Muscle of back (tissue), 11 donors: ENCODE data around the gene EPS15. TPM values are rescaled to one million over a fixed set of nuclear protein-coding genes. Genes with fewer than 3 reads are reported as not detected.
"Not testable (repeated sequence)": the region's sequence is repeated elsewhere in the genome, so short reads cannot be mapped to it uniquely, and the experiment has no call there.

Experiments
- DNase-seq, 3 donors: peaks; one replicate each; pipeline versions ENCODE4 v3.0.0 to v3.0.0-alpha.2; 2013
- polyA plus RNA-seq, 10 donors: library from polyadenylated mRNA; unstranded; fragments of 120-200 nt; gene quantifications; one replicate each; pipeline ENCODE4 v1.2.1, GENCODE V29; 2013; ENCODE audit not compliant: insufficient read length in 10 of 10

EPS15 gene
- polyA plus RNA-seq, 10 donors: 29.0 to 41.7 (median 34.6) TPM

DNA sequence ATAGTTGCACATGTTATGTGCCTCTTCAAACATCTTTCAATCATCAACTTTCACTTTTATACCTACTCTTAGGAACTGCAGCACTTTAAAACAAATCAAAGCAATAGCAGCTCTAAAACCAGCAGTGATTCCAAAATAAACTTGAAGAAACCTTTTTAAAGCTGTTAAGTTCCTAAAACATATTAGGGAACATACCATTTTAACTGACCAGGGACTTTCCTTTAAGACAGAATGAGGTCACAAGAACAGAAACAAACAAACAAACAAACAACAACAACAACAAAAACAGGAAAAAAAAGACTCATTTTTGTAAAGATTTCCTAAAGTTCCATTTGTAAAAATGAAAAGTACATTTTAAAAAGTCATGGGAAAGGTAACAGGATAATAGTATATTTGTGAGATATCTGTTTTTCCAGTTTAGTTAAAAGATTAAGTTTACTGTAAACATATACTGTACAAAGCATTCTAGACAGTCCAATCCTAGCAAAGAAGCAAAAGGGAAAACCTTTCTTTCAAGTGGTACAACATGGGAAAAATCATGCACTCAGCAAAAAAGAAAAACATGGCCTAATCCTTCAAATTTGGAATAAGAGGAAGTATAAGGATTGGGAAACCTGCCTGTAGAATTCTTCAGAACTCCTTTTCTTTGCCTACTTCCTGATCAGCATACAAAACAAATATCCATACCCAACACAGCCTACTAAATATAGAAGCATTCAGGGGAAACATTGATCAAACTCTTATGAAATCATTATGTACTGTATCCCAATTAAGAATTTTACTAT is 45.5 kb downstream of the EPS15 start:
- no peak for DNase-seq

DNA sequence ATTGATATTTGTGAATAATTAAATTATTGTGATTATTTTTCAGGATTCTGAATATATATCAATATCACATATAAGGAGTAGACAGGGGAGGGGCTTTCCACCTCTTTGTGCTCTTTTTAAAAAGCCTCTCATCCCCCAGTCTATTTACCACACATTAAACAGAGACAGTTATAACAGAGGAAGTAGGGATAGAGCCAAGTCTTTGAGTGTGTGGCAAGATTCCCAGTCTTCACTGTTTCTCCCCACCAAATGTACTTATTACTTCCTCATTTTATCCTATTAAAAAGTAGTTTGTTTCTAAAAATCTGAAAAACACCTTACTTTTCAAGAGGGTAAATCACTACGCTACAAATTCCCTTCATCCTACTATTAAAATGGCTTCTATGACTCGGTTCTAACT is 46.7 kb downstream of the EPS15 start:
- DNase-seq: peak; percentile 15 to 71 (median 64)

DNA sequence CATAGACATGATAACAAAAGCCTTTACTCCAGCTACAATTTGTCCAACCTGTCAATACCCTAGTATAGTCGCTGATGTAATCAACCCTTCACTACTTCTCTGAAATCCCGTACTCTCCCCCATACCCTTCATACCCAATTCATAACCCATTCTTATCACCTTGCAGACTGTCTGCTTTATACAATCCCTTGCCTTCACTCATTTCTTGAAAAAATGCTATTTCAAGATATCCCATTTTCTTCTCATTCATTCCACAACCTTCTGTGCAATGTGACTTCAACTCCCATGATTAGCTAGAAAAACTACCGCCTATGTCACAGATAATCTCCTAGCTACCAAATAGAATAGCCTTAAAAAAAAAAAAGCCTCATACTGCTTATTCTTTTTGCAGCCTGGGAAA is 49.5 kb downstream of the EPS15 start:
- no peak for DNase-seq

DNA sequence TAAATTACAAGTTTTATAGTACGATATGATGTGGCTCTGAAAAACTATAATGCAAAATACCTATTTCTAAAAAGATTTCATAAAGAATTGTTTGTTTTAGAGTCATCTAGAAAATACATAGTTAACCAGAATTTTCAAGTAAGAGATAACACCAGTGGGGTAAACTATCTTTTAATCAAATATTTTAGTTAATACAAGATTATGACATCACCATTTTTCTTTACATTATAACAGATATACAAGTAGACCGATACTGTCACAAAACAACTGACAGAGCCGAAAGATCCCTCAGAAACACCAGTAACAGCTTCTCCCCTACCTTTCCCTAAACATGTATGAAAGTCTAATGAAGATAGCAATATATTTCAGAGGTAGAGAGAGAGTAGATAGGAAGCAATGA is 54.2 kb downstream of the EPS15 start:
- DNase-seq: no peak

DNA sequence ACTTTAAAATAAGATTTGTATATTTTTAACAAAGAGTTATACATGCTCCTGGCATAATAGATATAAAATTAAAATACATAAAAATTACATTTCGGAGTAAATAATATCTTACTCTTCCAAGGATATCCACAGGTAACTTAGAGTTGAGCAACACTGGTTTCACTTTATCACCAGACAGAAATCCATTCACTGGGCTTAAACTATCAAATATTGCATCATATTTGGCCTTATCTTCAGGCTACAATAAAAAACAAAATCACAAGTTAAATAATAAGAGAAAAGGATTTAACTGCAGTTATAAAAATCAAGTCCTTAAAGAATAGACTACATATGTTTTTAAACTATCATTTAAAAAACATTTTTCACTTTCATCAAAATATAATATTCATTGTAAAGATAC is 55.5 kb downstream of the EPS15 start:
- no peak for DNase-seq

DNA sequence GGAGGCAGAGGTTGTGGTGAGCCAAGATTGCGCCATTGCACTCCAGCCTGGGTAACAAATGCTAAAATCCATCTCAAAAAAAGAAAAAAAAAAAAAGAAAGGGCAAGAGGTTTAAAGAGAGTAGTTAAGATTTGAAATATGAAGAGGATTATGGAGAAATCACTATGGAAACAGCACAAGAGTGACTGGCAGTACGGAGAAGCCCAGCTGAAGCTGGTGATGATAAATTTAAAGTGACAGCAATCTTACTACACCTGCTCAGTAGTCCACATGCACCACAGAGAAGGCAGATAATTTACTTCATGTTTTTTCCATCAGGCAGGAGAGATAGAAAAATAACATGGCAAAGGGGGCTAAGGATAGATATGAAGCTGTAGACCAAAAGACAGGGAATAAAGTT is 56.8 kb downstream of the EPS15 start:
- DNase-seq: not testable (repeated sequence)

DNA sequence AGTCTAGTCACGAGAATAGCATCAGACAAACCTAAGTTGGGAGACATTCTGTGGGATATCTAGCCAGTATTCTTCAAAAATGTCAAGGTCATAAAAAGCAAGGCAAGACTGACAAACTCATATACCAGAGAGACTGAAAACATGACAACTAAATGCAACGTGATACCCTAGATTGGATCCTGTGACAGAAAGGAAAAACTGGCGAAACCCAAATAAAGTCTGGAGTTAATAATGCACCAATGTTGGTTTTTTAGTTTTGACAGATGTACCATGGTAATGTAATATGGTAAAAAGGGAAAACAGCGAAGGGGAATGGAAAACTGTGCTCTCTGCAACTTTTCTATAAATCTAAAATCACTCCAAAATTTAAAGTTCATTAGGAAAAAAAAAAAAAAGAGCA is 64.5 kb downstream of the EPS15 start:
- no peak for DNase-seq

DNA sequence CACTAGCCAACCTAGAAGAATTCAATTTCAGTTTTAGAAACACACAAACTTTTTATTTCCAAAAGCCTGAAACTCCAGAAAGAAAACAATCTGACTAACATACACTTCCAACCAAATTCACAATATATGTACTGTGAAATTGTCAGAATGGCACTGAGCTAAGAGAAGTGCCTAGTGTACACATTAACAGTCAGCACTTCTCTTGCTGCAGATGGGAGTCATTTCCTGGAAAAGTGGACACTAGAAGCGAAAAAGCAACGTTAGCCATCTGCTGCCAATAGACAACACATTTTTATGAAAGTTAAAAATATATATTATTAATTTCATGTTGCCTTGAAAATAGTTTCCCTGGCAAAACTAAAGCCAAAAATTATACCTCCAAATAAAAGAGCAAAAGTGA is 66.1 kb downstream of the EPS15 start:
- DNase-seq: peak in 1 of 3 donors; percentile 25

DNA sequence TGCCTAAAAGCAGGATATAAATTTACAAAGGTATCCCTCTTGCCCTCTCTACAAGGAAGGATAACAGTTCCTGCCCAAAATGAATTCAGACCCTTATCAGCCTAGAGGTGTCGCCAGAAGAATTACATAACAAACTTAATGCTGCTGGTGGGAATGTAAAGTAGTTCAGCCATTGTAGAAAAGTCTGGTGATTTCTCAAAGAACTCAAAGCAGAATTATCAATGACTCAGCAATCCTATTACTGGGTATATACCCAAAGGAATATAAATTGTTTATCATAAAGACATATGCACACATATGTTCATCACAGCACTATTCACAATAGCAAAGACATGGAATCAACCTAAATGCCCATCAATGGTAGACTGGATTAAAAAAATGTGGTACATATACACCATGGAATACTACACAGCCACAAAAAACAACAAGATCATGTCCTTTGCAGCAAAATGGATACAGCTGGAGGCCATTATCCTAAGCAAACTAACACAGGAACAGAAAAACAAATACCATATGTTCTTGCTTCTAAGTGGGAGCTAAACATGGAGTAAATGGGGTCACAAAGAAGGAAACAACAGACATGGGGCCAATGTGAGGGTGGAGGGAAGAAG is 70.1 kb downstream of the EPS15 start:
- not testable (repeated sequence) for DNase-seq

DNA sequence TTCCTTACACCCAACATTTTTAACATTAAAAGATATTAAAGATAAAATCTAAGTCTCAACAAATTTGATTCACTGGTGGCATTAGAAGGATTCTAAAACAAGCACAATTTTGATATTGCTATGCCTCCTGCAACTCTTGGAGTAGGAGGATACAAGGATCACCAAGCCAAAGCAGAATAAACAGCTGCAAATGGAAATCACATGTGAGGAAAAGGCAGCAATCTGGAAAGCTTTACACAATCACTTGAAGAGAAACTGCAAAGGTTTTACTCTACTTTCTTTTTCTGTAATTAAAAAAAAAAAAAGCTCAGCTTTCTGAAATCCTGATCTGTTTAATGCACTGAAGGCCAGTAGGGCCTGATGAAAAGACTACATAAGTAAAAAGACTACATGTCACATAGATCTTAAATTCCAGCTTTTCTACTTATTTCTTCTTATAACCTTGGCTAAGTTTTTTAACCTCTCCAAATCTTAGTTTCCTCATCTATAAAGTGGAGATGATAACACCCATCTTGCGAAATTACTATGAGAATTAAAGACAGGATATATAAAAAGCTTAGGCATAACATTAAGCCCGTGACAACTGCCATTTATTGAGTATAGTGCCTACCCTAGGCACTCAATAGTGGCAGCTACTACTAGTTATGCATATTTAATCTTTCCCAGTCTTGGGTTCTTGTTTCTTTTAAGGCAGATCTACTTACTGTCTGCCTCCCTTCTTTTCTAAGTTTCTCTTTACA is 73.5 kb downstream of the EPS15 start:
- peak in 1 of 3 donors; percentile 38 for DNase-seq

DNA sequence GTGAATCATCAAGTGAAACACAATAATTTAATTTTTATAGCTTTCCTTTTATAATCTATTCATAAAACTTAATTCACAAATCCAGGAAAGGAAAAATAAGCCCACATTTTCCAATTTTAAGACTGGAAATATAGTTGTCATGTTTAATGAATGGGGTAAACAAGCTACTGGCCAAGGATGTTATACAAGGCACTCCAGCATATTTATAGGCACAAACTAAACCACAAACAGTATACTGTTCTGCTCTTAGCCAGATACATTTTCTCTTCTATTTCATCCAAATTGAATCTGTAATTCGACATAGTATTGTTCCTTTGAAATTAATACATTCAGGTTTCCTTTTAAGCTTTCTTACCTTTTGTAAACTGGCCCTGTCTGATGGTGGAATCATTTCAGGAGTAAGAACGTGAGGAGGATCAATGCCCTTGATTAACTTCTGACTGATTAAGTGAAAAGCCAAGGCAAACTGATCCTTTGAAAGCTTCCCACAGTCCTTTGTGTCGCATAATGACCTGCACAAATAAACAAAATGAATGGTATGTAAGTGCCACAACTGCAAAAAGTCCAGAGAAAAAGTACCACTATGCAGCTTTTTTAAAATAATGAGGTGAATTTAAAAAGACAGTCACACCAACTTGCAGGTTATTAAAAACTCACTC is 74.4 kb downstream of the EPS15 start:
- DNase-seq: no peak

DNA sequence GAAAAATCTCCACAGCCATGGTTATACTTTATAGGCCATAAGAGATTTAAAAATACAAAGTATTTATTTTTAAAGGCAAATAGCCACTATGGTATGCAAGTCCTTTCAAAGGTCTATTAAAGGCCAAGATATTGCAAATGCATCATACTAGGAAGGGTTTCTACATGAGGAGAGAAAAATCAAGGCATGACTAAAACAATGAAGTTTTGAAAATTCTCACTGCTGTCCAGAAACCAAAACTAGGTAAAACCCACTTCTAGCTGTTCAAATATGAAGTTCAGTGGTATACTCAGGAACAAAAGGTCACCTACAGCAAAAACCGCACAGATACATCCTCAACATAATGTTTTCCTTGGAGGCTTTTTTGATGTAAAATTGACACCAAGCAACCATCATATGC is 75.0 kb downstream of the EPS15 start:
- no peak for DNase-seq

DNA sequence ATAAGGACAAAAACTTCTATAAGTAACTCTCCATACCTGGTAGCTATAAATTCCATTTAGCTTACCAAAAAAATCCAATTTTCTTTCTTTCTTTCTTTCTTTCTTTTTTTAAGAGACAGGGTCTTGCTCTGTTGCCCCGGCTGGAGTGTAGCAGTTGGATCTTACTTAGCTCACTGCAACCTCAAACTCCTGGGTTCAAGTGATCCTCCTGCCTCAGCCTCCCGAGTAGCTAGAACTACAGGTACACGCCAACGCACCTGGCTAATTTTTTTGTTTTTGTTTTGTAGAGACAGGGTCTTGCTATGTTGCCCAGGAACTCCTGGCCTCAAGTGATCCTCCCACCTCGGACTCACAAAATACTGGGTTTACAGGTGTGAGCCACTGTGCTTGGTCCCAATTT is 75.5 kb downstream of the EPS15 start:
- DNase-seq: no peak

DNA sequence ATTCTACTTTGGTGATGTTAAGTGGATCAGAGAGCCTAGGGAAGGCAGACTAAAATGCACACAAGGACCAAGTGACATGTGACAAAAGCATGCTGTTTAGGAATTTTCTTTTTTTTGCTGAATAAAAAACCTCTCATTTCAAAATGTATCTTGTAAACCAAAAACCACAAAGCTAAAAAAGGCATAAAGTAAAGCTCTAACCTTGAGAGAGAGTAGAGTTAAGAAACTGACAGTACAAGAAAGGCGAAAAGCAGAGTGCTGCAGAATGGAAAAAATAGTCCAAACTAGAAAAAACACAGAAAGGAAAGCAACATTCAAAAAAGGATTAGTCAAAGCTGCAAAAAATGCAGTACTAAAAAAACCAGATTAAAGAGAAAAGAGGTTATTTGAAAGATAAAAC is 76.5 kb downstream of the EPS15 start:
- no peak for DNase-seq

DNA sequence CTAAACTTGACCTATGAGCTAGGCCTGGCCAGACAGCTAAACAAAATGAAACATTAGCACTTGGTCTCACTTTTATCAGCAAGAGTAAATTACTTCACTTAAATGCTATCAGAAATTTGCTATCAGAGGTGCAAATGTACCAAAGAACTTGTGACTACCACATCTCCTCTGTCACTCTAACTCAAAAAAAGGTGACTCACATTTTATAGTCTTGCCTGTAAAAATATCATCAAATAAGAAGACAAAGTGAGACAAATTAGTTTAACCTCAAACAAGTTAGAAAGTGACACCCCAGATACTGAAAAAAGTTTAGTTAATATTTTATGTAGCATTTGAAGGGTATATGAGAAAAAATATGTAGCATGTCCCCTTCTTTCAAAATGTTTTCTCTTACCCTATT is 76.9 kb downstream of the EPS15 start:
- no peak for DNase-seq

DNA sequence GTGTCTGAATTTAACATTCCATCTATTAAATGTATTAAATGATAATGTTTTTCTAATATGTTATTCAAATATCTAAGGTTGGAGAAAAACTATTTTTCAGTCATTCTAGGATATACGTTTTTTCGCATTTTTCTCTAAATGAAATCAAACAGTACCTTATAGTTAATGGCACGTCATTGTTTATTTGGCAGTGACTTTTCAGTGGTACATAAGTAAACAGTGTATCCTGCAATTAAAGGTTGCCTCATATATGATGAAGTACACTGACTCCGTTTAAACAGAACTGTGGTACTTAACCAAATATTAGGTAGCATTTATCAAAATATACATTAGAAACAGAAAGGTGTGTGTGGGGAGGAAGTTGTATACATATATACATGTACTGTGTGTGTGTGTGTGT is 79.2 kb downstream of the EPS15 start:
- no peak for DNase-seq

DNA sequence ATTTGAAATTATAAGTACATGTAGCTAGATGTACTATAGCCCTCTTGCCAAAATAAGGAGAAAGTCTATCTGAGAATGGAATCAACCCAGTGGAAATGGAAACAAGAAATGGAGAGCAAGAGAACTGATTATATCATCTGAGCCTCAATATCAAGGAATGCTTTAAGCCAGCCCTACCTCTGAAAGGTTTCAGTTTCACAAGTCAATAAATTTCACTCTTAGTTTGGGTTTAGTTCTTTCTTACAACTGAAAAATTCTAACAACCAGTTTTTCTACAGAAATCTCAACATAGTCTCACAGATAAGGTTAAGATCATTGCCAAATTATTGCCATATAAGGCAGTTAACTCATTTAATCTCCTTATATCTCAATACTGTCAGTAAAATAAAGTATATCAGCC is 80.0 kb downstream of the EPS15 start:
- no peak for DNase-seq

DNA sequence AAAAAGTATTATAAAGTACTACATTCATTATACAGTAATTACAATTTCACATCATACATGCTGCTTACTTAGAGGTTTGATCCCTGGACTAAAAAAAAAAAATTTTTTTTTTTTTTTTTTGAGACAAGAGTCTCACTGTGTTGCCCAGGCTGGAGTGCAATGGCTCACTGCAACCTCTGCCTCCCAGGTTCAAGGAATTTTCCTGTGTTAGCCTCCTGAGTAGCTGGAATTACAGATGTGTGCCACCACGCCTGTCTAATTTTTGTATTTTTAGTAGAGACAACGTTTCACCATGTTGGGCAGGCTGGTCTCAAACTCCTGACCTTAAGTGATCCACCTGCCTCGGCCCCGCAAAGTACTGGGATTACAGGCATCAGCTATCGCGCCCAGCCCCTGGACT is 81.7 kb downstream of the EPS15 start:
- not testable (repeated sequence) for DNase-seq

DNA sequence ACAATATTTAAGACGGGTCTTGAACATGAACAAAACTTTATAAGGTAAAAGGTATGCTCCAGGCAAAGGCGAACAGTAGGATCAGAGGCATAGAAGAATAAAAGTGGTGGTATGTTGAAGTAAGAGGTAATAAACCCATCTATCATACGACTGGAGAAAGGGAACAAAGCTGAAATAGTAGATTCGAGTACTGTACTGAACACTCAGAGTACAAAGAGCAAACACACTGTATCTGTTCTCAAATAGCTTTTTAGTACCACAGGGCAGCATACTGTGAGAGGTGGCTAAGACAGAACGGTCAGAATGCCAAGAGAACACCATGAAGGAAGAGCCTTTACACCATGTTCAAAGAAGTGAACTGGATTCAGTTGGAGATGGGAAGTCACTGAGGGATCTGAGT is 83.2 kb downstream of the EPS15 start:
- DNase-seq: no peak

DNA sequence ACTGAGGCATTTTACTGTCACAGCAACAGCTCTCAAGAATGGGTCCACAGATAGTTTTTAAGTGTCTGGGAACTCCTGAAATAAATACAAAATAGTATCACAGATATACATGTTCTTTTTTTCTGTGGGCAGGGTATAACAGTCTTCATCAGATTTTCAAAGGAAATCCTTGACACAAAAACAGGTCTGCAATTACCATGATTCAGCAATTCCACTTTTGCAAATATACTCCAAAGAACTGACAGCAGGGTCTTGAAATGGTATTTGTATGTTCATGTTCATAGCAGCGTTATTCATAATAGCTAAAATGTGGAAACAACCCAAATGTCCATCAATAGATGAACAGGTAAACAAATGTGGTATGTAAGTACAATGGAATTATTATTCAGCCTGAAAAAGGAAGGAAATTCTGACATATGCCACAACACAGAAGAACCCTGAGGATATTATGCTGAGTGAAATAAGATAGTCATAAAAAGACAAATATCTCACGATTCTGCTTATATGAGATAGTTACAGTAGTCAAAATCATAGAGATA is 85.0 kb downstream of the EPS15 start:
- no peak for DNase-seq

DNA sequence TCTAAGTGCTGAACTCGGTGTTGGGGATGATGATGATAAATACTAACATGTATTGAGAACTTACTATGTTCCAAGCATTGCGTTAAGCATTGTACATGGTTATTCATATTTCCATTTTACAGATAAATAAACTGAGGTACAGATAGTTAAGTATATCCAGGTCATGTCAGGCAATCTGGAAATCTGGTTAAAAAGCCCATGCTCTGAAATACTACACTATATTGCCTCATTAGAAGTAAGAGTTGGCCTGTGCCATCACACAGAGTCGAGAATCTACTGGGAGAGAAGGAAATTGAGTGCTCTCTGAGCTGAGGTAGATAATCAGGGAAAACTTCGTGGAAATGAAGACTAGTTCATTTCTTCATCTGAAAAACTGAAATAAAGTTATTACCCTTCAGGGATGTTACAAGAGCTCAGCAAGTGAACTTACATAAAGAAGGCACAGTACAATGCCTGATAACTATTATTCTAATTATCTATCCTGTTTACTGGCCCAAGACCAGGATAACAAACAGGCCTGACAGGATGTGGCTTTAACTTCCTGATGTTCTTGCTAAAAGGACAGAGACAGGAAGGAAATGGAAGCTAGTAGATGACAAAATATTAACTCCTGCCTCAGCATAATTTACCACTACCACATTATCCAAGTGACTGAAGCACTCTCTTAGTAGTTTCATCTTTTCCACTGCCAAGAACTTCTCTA is 85.6 kb downstream of the EPS15 start:
- DNase-seq: peak in 1 of 3 donors; percentile 23

DNA sequence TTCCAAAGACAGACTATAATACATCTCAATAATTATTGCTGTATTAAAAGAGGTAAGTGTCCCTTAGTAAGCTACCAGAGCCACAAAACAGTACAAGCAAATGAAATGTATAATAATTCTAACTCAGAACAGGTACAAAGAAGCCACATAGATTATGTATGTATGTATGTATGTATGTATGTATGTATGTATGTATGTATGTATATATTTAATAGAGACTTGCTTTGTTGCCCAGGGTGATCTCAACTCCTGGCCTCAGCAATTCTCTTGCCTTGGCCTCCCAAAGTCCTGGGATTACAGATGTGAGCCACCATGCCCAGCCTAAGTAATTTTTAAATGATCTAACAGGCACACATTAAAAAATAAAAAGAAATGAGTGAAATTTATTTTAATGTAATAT is 86.9 kb downstream of the EPS15 start:
- no peak for DNase-seq
